ENCODE data around the gene ZNF423.

ZNF423 gene

DNA sequence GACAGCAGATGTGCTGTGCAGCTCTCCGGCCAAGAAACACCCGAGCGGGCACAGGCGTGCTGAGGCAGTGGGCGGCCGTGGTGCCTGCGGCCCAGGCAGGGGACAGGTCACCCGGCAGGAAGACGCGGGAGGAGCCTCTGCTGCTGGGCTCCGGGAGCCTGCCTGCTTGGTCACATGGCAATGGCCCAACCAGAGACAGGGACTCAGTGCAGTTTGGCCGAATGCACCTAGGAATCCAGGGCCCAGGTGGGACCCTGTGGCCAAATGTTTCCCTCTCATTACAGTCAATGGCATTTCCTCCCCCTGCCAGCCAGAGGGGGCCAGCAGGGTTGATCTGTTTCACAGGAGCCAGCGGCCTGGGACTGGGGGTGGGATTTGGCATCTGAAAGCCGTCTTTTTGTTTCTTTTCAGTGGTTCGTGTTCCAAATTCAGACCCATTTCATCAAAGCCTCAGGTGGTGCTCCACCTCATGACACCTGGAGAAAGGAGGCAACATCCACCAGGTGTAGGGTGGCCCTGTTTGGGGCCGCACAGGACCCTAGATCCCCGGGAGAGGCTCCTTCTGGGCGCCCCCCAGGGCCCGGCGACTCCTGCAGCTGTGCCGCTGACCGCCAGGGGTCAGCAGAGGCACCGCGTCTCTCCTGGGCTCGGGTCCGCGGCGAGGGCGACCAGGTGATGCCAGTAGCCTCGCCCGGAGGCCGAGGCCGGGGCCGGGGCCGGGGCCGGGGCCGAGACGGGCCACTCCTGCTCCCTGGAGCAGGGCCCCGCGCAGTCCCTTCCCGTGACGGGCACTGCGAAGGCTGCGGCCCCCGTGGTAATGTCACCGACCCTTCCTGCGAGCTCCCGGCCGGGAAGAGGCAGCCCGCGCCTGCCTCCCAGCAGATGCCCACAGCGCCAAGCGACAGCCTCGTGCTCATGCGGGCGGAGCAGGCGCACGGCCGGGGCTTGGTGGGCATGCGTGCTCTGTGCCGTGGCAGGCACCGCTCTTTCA is 363.8 kb downstream of the ZNF423 start:
- H3K36me3 ChIP-seq (ENCODE audit: control insufficient read depth, insufficient read depth, low read length) = no peaks in the 10 kb centered on the region
- no peak overlapping the region for H3K4me3 ChIP-seq (ENCODE audit: low read length)
- no peak overlapping the region for H3K9ac ChIP-seq (ENCODE audit: low read length)
- H3K4me1 ChIP-seq (ENCODE audit: control insufficient read depth, insufficient read depth, low read length) = peaks cover 4% of the 10 kb centered on the region
- peaks cover 2% of the 10 kb centered on the region for H3K27me3 ChIP-seq (ENCODE audit: control insufficient read depth, insufficient read depth, low read length)
- H3K9me3 ChIP-seq (ENCODE audit: control insufficient read depth, low read length) = no peaks in the 10 kb centered on the region

DNA sequence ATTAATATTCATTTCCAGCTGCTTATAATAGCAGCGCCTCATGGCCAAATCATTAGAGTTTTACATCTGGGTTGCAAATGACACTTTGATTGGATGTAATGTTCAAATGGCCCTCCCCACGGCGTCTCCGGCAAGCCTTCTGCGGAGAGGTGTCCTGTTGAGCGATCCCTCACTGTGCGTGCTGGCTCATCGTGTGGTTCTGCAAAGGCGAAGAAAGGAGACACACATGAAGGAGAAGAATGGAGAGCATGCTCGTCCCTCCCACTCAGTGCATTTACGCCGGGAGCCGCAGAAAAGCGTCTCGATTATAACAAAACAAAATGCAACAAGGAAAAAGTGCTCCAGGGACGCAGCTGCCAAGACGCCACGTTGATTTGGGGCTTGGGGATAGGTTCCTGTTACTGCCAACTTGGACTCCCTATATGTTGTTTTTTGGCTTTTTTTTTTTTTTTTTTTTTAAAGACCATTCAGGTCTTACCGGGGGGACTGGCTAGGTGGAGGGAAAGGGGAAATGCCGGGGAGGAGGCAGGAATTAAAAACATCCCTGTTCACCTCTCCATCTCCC is 364.7 kb downstream of the ZNF423 start:
- peaks cover 2% of the 10 kb centered on the region for H3K27me3 ChIP-seq (ENCODE audit: control insufficient read depth, insufficient read depth, low read length)
- H3K9ac ChIP-seq (ENCODE audit: low read length) = no peak overlapping the region
- no peaks in the 10 kb centered on the region for H3K36me3 ChIP-seq (ENCODE audit: control insufficient read depth, insufficient read depth, low read length)
- no peak overlapping the region for H3K4me3 ChIP-seq (ENCODE audit: low read length)
- H3K4me1 ChIP-seq (ENCODE audit: control insufficient read depth, insufficient read depth, low read length) = peaks cover 4% of the 10 kb centered on the region
- H3K9me3 ChIP-seq (ENCODE audit: control insufficient read depth, low read length) = no peaks in the 10 kb centered on the region

DNA sequence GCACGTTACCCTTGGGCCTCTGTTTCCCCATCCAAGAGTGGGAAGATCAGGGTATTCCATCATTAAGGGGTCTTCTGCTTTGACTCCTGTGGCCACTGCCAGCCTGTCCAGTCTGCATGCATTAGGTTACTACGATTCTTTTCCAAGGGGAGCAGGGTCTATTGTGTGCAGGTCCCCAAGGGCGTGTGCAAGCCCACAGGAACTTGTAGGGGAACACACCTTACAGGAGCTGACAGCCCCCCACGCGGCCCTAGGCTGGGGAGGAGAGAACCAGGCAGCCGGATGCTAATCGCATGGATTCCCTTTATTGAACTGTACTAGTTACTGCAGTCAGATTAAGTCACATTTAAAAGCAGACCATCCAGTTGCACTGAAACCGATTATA is 365.6 kb downstream of the ZNF423 start:
- peaks cover 2% of the 10 kb centered on the region for H3K27me3 ChIP-seq (ENCODE audit: control insufficient read depth, insufficient read depth, low read length)
- no peaks in the 10 kb centered on the region for H3K36me3 ChIP-seq (ENCODE audit: control insufficient read depth, insufficient read depth, low read length)
- no peak overlapping the region for H3K9ac ChIP-seq (ENCODE audit: low read length)
- peaks cover 4% of the 10 kb centered on the region for H3K4me1 ChIP-seq (ENCODE audit: control insufficient read depth, insufficient read depth, low read length)
- no peaks in the 10 kb centered on the region for H3K9me3 ChIP-seq (ENCODE audit: control insufficient read depth, low read length)
- H3K4me3 ChIP-seq (ENCODE audit: low read length) = no peak overlapping the region

DNA sequence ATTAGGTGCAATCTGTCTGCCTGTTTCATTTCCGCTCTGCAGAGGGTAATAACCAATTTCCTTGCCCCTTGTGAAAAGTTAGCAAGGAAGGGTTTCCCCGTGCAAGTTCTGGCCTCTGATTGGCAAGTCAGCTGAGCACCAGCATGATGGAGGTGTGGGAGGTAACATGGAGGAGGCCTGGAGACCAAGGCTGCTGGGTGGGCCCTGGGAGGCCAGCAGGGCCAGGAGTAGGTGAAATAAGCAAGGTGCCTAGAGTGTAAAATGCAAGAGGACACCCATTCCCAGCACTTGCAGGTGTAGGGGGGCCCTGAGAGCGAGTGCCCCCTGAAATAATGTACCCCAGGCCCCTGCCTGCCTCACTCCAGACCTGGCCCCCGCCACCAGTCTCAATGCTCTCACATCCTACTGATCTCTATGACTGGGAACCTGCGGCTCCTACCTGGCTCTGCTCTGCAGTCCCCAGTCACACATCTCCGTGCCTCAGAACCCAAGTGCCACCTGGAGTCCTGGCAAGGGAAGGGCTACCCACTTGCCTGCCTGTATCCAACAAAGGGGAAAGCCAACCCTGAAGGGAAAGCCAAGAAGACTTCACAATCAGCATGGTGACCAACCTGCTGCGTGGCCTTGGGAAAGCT is 366.1 kb downstream of the ZNF423 start:
- Histone ChIP-seq H3K4me3 (ENCODE audit: low read length) (no peak overlapping the region), H3K36me3 (ENCODE audit: control insufficient read depth, insufficient read depth, low read length) (no peaks in the 10 kb centered on the region), H3K9ac (ENCODE audit: low read length) (no peak overlapping the region), H3K9me3 (ENCODE audit: control insufficient read depth, low read length) (no peaks in the 10 kb centered on the region), H3K4me1 (ENCODE audit: control insufficient read depth, insufficient read depth, low read length) (peaks cover 4% of the 10 kb centered on the region), H3K27me3 (ENCODE audit: control insufficient read depth, insufficient read depth, low read length) (peaks cover 2% of the 10 kb centered on the region)

DNA sequence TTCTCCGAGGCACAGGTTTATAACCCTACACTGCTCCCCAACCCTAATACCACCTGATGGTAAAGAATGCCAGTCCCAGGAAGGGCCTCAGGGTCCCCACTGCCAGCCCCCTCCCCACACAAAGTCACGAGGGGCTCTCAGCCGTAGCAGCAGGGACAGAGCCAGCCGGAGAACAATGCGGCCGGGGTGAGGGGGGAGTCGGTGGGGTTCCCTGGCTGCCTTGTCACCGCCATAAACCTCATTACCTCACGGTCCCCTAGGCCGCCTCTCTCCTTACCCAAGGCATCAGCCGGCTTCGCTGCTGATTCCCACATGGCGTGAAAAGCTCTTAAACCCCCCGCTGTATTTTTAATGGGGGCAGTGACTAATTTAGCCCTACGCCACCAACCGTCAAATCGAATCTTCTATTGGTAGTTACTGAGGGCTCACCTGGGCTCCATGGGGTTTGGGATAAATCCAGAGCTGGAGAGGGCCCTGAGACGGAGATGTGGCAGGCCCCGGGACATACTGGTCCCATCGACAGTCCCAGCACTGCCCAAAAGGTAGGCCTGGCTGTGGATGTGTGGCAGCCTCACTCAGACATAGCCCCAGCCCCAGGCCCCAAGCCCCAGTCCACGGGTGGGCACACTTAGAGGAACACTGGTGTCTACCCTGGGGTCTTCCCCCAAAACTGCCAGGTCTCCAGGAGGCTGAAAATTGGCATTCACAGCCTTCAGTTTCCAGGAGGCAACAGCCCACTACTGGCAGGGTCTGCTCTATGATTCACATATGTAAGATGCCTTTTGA is 367.0 kb downstream of the ZNF423 start:
- Histone ChIP-seq H3K4me3 (ENCODE audit: low read length) (no peak overlapping the region), H3K36me3 (ENCODE audit: control insufficient read depth, insufficient read depth, low read length) (no peaks in the 10 kb centered on the region), H3K4me1 (ENCODE audit: control insufficient read depth, insufficient read depth, low read length) (peaks cover 4% of the 10 kb centered on the region), H3K9ac (ENCODE audit: low read length) (no peak overlapping the region), H3K27me3 (ENCODE audit: control insufficient read depth, insufficient read depth, low read length) (peaks cover 5% of the 10 kb centered on the region), H3K9me3 (ENCODE audit: control insufficient read depth, low read length) (no peaks in the 10 kb centered on the region)

DNA sequence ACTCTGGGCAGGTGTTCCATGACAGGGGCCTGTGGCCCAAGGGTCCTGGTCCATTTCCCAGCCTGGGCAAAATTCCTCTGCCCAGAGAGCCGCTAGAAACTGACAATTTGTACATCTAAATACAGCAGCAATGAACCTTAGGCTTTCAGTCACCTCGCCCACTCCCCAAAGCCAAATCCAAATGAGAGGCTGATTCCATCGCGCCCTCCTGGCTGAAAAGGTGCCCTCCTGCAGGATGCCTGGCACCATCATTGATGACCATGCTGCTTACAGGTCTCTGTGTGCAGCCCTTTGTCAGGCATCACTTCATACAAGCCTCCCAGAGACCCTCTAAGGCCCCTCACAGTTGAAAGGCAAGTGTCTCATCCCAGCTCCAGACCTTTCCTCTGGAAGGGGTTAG is 367.6 kb downstream of the ZNF423 start:
- Histone ChIP-seq H3K9me3 (ENCODE audit: control insufficient read depth, low read length) (no peaks in the 10 kb centered on the region), H3K4me1 (ENCODE audit: control insufficient read depth, insufficient read depth, low read length) (peaks cover 4% of the 10 kb centered on the region), H3K4me3 (ENCODE audit: low read length) (no peak overlapping the region), H3K9ac (ENCODE audit: low read length) (no peak overlapping the region), H3K36me3 (ENCODE audit: control insufficient read depth, insufficient read depth, low read length) (no peaks in the 10 kb centered on the region), H3K27me3 (ENCODE audit: control insufficient read depth, insufficient read depth, low read length) (peaks cover 9% of the 10 kb centered on the region)

DNA sequence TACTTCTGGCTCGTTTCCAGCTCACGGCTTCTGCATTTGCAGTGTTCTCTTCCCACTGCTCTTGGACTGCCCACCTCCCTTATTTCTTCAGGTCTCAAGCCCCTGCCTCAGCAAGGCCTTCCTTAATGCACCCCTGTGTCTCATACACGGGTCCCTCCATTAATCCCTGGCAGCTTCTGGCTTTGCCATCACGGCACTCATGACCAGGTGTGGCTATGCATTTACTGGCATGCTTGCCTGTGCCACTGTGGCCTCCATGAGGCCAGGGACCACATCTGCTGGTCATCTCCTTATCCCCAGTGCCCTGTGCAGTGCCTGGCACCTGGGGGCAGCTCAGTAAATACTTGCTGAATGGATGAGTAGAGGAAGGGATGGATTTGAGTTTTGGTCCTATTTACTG is 368.2 kb downstream of the ZNF423 start:
- H3K9me3 ChIP-seq (ENCODE audit: control insufficient read depth, low read length) = no peaks in the 10 kb centered on the region
- no peak overlapping the region for H3K4me3 ChIP-seq (ENCODE audit: low read length)

DNA sequence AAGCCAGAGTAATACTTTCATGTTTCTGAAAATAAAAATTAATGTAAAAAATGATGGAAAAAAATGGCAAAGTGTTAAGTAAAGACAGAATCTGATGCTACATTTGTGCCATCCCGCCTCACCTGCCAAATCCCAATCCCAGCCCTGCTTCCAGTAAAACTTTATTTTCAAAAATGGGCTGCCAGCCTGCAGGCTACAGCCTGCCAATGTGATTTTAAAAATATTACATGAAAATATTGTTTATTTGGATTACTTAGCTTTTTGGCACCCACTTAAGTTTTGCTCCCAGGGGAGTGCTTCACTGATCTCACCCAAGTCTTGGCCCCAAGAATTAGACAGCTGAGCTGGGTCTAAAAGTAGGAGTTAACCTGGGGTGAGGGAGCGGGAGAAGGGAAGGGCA is 369.5 kb downstream of the ZNF423 start:
- Histone ChIP-seq H3K9me3 (ENCODE audit: control insufficient read depth, low read length) (no peaks in the 10 kb centered on the region), H3K36me3 (ENCODE audit: control insufficient read depth, insufficient read depth, low read length) (no peaks in the 10 kb centered on the region), H3K9ac (ENCODE audit: low read length) (no peak overlapping the region), H3K4me3 (ENCODE audit: low read length) (no peak overlapping the region), H3K4me1 (ENCODE audit: control insufficient read depth, insufficient read depth, low read length) (no peaks in the 10 kb centered on the region), H3K27me3 (ENCODE audit: control insufficient read depth, insufficient read depth, low read length) (peaks cover 7% of the 10 kb centered on the region)

More for the DNA sequence above, 368.2 kb downstream of the ZNF423 start:
- Histone ChIP-seq H3K9ac (ENCODE audit: low read length) (no peak overlapping the region), H3K36me3 (ENCODE audit: control insufficient read depth, insufficient read depth, low read length) (no peaks in the 10 kb centered on the region), H3K27me3 (ENCODE audit: control insufficient read depth, insufficient read depth, low read length) (peaks cover 9% of the 10 kb centered on the region), H3K4me1 (ENCODE audit: control insufficient read depth, insufficient read depth, low read length) (peaks cover 4% of the 10 kb centered on the region)

DNA sequence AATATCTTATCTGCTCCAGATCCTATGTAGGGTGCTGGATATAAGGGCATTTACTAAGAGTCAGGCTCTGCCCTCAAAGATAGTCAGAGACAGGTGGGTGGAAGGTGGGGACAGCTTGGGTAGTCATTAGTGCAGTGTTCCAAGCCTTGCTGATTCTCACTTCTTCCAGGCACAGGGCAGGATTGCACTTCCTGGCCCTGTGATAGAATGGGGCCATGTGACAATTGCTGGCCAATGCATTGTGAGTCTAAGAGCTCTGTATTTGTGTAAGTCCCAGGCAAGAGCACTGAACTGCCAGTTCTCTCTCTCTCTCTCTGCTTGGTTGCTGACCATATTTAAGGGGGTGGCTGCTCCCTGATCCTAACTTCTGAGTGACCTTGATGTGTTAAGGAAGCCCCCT is 370.2 kb downstream of the ZNF423 start:
- Histone ChIP-seq H3K27me3 (ENCODE audit: control insufficient read depth, insufficient read depth, low read length) (peaks cover 7% of the 10 kb centered on the region), H3K9ac (ENCODE audit: low read length) (no peak overlapping the region), H3K4me1 (ENCODE audit: control insufficient read depth, insufficient read depth, low read length) (no peaks in the 10 kb centered on the region), H3K36me3 (ENCODE audit: control insufficient read depth, insufficient read depth, low read length) (no peaks in the 10 kb centered on the region), H3K4me3 (ENCODE audit: low read length) (no peak overlapping the region), H3K9me3 (ENCODE audit: control insufficient read depth, low read length) (no peaks in the 10 kb centered on the region)

DNA sequence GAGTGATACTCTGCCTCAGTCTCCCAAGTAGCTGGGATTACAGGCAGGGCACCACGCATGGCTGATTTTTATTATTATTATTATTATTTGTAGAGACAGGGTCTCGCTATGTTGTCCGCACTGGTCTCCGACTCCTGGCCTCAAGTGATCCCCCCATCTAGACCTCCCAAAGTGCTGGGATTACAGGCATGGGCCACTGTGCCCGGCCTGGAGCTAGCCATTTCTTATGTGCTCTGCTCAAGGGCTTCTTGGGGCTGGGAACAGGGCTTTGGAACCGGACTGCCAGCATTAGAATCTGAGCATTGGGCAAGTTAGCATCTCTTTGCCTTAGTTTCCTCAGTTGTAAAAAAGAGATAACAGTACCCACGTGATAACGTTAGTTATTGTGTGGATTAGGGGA is 371.0 kb downstream of the ZNF423 start:
- Histone ChIP-seq H3K9ac (ENCODE audit: low read length) (no peak overlapping the region), H3K27me3 (ENCODE audit: control insufficient read depth, insufficient read depth, low read length) (peaks cover 7% of the 10 kb centered on the region), H3K9me3 (ENCODE audit: control insufficient read depth, low read length) (no peaks in the 10 kb centered on the region), H3K36me3 (ENCODE audit: control insufficient read depth, insufficient read depth, low read length) (no peaks in the 10 kb centered on the region), H3K4me1 (ENCODE audit: control insufficient read depth, insufficient read depth, low read length) (no peaks in the 10 kb centered on the region), H3K4me3 (ENCODE audit: low read length) (no peak overlapping the region)

DNA sequence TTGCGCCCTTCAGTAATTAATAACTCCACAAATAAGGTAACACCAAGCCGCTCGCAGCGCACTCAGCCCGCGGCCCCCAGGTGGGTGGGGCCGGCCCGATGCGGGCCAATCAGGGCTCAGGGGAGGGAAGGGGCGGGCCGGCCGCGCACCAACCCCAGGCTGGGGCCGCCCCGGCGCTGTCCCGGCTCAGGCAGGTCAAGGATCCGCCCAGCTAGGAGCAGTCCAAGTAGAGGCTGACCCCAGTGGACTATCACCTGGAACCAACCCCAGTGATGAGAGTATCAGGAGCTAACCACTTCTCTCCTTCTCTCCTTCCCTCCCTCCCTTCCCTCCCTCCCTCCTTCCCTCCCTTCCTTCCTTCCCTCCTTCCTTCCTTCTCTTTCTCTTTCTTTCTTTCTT is 371.5 kb downstream of the ZNF423 start:
- no peak overlapping the region for H3K4me3 ChIP-seq (ENCODE audit: low read length)
- no peaks in the 10 kb centered on the region for H3K9me3 ChIP-seq (ENCODE audit: control insufficient read depth, low read length)

More for the DNA sequence above, 371.5 kb downstream of the ZNF423 start:
- Histone ChIP-seq H3K27me3 (ENCODE audit: control insufficient read depth, insufficient read depth, low read length) (peaks cover 7% of the 10 kb centered on the region), H3K4me1 (ENCODE audit: control insufficient read depth, insufficient read depth, low read length) (no peaks in the 10 kb centered on the region), H3K36me3 (ENCODE audit: control insufficient read depth, insufficient read depth, low read length) (no peaks in the 10 kb centered on the region), H3K9ac (ENCODE audit: low read length) (no peak overlapping the region)

Data from mucosa of stomach (tissue), 1 donor.